Measurements from ENCODE around the gene KICS2.
"Not testable (repeated sequence)": the region's sequence is repeated elsewhere in the genome, so short reads cannot be mapped to it uniquely, and the experiment has no call there.

Gene KICS2

GRCh38 chr12:64229796-64230195, 7.7 kb upstream of the KICS2 start:
- Mint-ChIP-seq H3K36me3 (peaks cover 3% of the 10 kb centered on the region), H3K27ac (no peak overlapping the region), H3K27me3 (peaks cover 1% of the 10 kb centered on the region), H3K4me1 (no peaks in the 10 kb centered on the region), H3K9me3 (no peaks in the 10 kb centered on the region), H3K4me3 (no peak overlapping the region)

GRCh38 chr12:64229240-64229639, 7.1 kb upstream of the KICS2 start:
- no peak overlapping the region for H3K27ac Mint-ChIP-seq
- no peaks in the 10 kb centered on the region for H3K9me3 Mint-ChIP-seq
- H3K27me3 Mint-ChIP-seq, result peaks cover 1% of the 10 kb centered on the region
- H3K36me3 Mint-ChIP-seq, result peaks cover 3% of the 10 kb centered on the region
- H3K4me3 Mint-ChIP-seq, result no peak overlapping the region
- no peaks in the 10 kb centered on the region for H3K4me1 Mint-ChIP-seq

- peaks cover 4% of the 10 kb centered on the region for H3K36me3 Mint-ChIP-seq
- H3K9me3 Mint-ChIP-seq, result no peaks in the 10 kb centered on the region
- H3K4me3 Mint-ChIP-seq, result no peak overlapping the region
- H3K4me1 Mint-ChIP-seq, result peaks cover 18% of the 10 kb centered on the region
- peaks cover 1% of the 10 kb centered on the region for H3K27me3 Mint-ChIP-seq
- no peak overlapping the region for H3K27ac Mint-ChIP-seq
Measured at GRCh38 chr12:64225626-64226025, 3.5 kb upstream of the KICS2 start.

GRCh38 chr12:64221651-64222008, 466 bp downstream of the KICS2 start:
- H3K36me3 Mint-ChIP-seq, result peaks cover 1% of the 10 kb centered on the region

GRCh38 chr12:64220046-64220445, 2.0 kb downstream of the KICS2 start:
- Mint-ChIP-seq H3K4me1 (peaks cover 50% of the 10 kb centered on the region), H3K36me3 (peaks cover 1% of the 10 kb centered on the region), H3K27ac (peak overlapping the region; percentile 14), H3K9me3 (no peaks in the 10 kb centered on the region), H3K4me3 (no peak overlapping the region), H3K27me3 (no peaks in the 10 kb centered on the region)

More at GRCh38 chr12:64221651-64222008, 466 bp downstream of the KICS2 start:
- H3K9me3 Mint-ChIP-seq, result no peaks in the 10 kb centered on the region
- peaks cover 47% of the 10 kb centered on the region for H3K4me1 Mint-ChIP-seq
- peak overlapping the region; percentile 100 for H3K27ac Mint-ChIP-seq
- no peaks in the 10 kb centered on the region for H3K27me3 Mint-ChIP-seq
- H3K4me3 Mint-ChIP-seq, result peak overlapping the region; percentile 98

- Mint-ChIP-seq H3K27ac (peak overlapping the region; percentile 6), H3K27me3 (no peaks in the 10 kb centered on the region), H3K4me1 (peaks cover 50% of the 10 kb centered on the region), H3K36me3 (peaks cover 1% of the 10 kb centered on the region), H3K9me3 (no peaks in the 10 kb centered on the region), H3K4me3 (peak overlapping the region; percentile 34)
Measured at GRCh38 chr12:64219145-64219544, 3.0 kb downstream of the KICS2 start.

GRCh38 chr12:64218597-64218996, 3.5 kb downstream of the KICS2 start:
- no peaks in the 10 kb centered on the region for H3K9me3 Mint-ChIP-seq
- no peaks in the 10 kb centered on the region for H3K27me3 Mint-ChIP-seq
- peak overlapping the region; percentile 45 for H3K4me3 Mint-ChIP-seq
- H3K36me3 Mint-ChIP-seq, result peaks cover 7% of the 10 kb centered on the region
- peaks cover 50% of the 10 kb centered on the region for H3K4me1 Mint-ChIP-seq
- H3K27ac Mint-ChIP-seq, result peak overlapping the region; percentile 78

- Mint-ChIP-seq H3K27ac (peak overlapping the region; percentile 81), H3K4me1 (peaks cover 47% of the 10 kb centered on the region)
- not testable (repeated sequence) for H3K4me3 Mint-ChIP-seq, H3K9me3 Mint-ChIP-seq, H3K36me3 Mint-ChIP-seq, H3K27me3 Mint-ChIP-seq
Measured at GRCh38 chr12:64217643-64218042, 4.5 kb downstream of the KICS2 start.

GRCh38 chr12:64216239-64216638, 5.9 kb downstream of the KICS2 start:
- no peak overlapping the region for H3K4me3 Mint-ChIP-seq
- H3K27me3 Mint-ChIP-seq, result no peaks in the 10 kb centered on the region
- peaks cover 17% of the 10 kb centered on the region for H3K36me3 Mint-ChIP-seq
- no peak overlapping the region for H3K27ac Mint-ChIP-seq
- H3K9me3 Mint-ChIP-seq, result no peaks in the 10 kb centered on the region
- peaks cover 38% of the 10 kb centered on the region for H3K4me1 Mint-ChIP-seq

- peaks cover 4% of the 10 kb centered on the region for H3K4me1 Mint-ChIP-seq
- no peak overlapping the region for H3K27ac Mint-ChIP-seq
- no peaks in the 10 kb centered on the region for H3K9me3 Mint-ChIP-seq
- H3K4me3 Mint-ChIP-seq, result no peak overlapping the region
- H3K27me3 Mint-ChIP-seq, result no peaks in the 10 kb centered on the region
- peaks cover 19% of the 10 kb centered on the region for H3K36me3 Mint-ChIP-seq
Measured at GRCh38 chr12:64212119-64212746, 9.9 kb downstream of the KICS2 start.

- H3K27ac Mint-ChIP-seq, result no peak overlapping the region
- no peak overlapping the region for H3K4me3 Mint-ChIP-seq
- H3K4me1 Mint-ChIP-seq, result no peaks in the 10 kb centered on the region
- no peaks in the 10 kb centered on the region for H3K27me3 Mint-ChIP-seq
- H3K36me3 Mint-ChIP-seq, result peaks cover 29% of the 10 kb centered on the region
- no peaks in the 10 kb centered on the region for H3K9me3 Mint-ChIP-seq
Measured at GRCh38 chr12:64207453-64207852, 14.6 kb downstream of the KICS2 start.

GRCh38 chr12:64205542-64205941, 16.6 kb downstream of the KICS2 start:
- H3K27me3 Mint-ChIP-seq, result no peaks in the 10 kb centered on the region
- H3K4me3 Mint-ChIP-seq, result no peak overlapping the region
- H3K4me1 Mint-ChIP-seq, result no peaks in the 10 kb centered on the region
- H3K27ac Mint-ChIP-seq, result no peak overlapping the region
- peaks cover 22% of the 10 kb centered on the region for H3K36me3 Mint-ChIP-seq
- H3K9me3 Mint-ChIP-seq, result no peaks in the 10 kb centered on the region

GRCh38 chr12:64203775-64204174, 18.3 kb downstream of the KICS2 start:
- Mint-ChIP-seq H3K9me3 (no peaks in the 10 kb centered on the region), H3K4me3 (no peak overlapping the region), H3K27ac (no peak overlapping the region), H3K36me3 (peaks cover 22% of the 10 kb centered on the region), H3K4me1 (no peaks in the 10 kb centered on the region), H3K27me3 (no peaks in the 10 kb centered on the region)

- Mint-ChIP-seq H3K4me3 (no peak overlapping the region), H3K27ac (no peak overlapping the region), H3K9me3 (no peaks in the 10 kb centered on the region), H3K4me1 (no peaks in the 10 kb centered on the region), H3K27me3 (no peaks in the 10 kb centered on the region), H3K36me3 (peaks cover 23% of the 10 kb centered on the region)
Measured at GRCh38 chr12:64203036-64203435, 19.1 kb downstream of the KICS2 start.

GRCh38 chr12:64195841-64196240, 26.3 kb downstream of the KICS2 start:
- not testable (repeated sequence) for H3K9me3 Mint-ChIP-seq, H3K4me1 Mint-ChIP-seq, H3K27ac Mint-ChIP-seq, H3K27me3 Mint-ChIP-seq, H3K4me3 Mint-ChIP-seq
- peaks cover 18% of the 10 kb centered on the region for H3K36me3 Mint-ChIP-seq

GRCh38 chr12:64194333-64195149, 27.6 kb downstream of the KICS2 start:
- Mint-ChIP-seq H3K36me3 (peaks cover 18% of the 10 kb centered on the region), H3K27ac (no peak overlapping the region), H3K9me3 (no peaks in the 10 kb centered on the region), H3K4me3 (no peak overlapping the region), H3K27me3 (no peaks in the 10 kb centered on the region), H3K4me1 (peaks cover 7% of the 10 kb centered on the region)
